Transverse colon (tissue), 4 donors: Measurements from ENCODE around the gene PTPRN2. TPM values are rescaled to one million over a fixed set of nuclear protein-coding genes. Genes with fewer than 3 reads are reported as not detected.

Experiments used
- DNase-seq: peaks from one replicate; pipeline ENCODE4 v3.0.0-alpha.2; 2019
- H3K27ac ChIP-seq, 4 donors: fragments of 200-600 bp; sonication (generic); 2 replicates each; pipeline ENCODE4 v1.5.1; 2016 to 2018; ENCODE audit warnings: inconsistent platforms in 4 of 4
- H3K27me3 ChIP-seq: fragments of 200-600 bp; sonication (generic); 2 replicates; pipeline ENCODE4 v1.5.1; 2017; ENCODE audit warnings: inconsistent platforms
- H3K36me3 ChIP-seq, 4 donors: fragments of 200-600 bp; sonication (generic); 2 replicates each; pipeline ENCODE4 v1.5.1; 2017 to 2019; ENCODE audit warnings: inconsistent platforms in 4 of 4
- H3K4me1 ChIP-seq, 4 donors: fragments of 200-600 bp; sonication (generic); 2 replicates each; pipeline ENCODE4 v1.5.1; 2017 to 2020; ENCODE audit warnings: inconsistent platforms in 4 of 4
- H3K4me3 ChIP-seq, 4 donors: fragments of 200-600 bp; sonication (generic); 1 replicate in 1 of 4; 2 replicates in 3 of 4; pipeline versions ENCODE4 v1.5.1 to v1.6.1; 2017 to 2019; ENCODE audit warnings: inconsistent platforms in 4 of 4
- H3K9me3 ChIP-seq, 2 donors: fragments of 200-600 bp; sonication (generic); 2 replicates each; pipeline ENCODE4 v1.5.1; 2017 to 2019; ENCODE audit warnings: inconsistent platforms in 2 of 2
- CTCF ChIP-seq, 5 experiments: fragments of 200-600 bp in 3 of 5; fragments of 450-650 bp in 2 of 5; sonication (generic) in 3 of 5; IDR thresholded peaks; 1 replicate in 2 of 5; 2 replicates in 3 of 5; pipeline ENCODE4 v1.5.1; 2016 to 2017; ENCODE audit warnings: antibody characterized with exemption in 5 of 5, inconsistent platforms in 3 of 5, mild to moderate bottlenecking in 2 of 5, moderate library complexity in 1 of 5
- EP300 ChIP-seq: sonication (generic); formaldehyde crosslinking; IDR thresholded peaks from one replicate; pipeline ENCODE4 v1.6.1; 2017; ENCODE audit warnings: antibody characterized with exemption, low read depth
- POLR2A ChIP-seq: fragments of 450-650 bp; IDR thresholded peaks from one replicate; pipeline ENCODE4 v1.6.1; 2016; ENCODE audit warnings: antibody characterized with exemption, mild to moderate bottlenecking, moderate library complexity
- POLR2AphosphoS5 ChIP-seq, 3 donors: sonication (generic); formaldehyde crosslinking; IDR thresholded peaks; one replicate each; pipeline ENCODE4 v1.6.1; 2016; ENCODE audit warnings: antibody characterized with exemption in 3 of 3
- WGBS, 2 donors: methylation state at CpG; one replicate each; pipeline ENCODE4 v1.1.5; 2018; ENCODE audit warnings: low coverage in 1 of 2; 5-methylcytosine and 5-hydroxymethylcytosine counted together
- in situ Hi-C, 4 donors: fragments of 200-750 bp; cut with MboI; loops; one replicate each; pipeline versions ENCODE4 v1.15.0 to v1.15.1; 2017; ENCODE audit warnings: low sequenced_read_pairs in 3 of 4, low pct_ligation_motif_present in 1 of 4, low pct_unique_long_range_greater_than_20kb in 1 of 4
- intact Hi-C: fragments of 100-400 bp; cut with DNase I; formaldehyde crosslinking; loops from one replicate; pipeline ENCODE4 v1.15.1; 2023; ENCODE audit warnings: low total_unique reads
- total RNA-seq, 4 donors: library from RNA; depleted of rRNA; stranded (reverse); fragments of >200 nt; gene quantifications; one replicate each; pipeline ENCODE4 v1.1.0, GENCODE V29; 2016

Gene PTPRN2
- total RNA-seq, 4 donors from 2014 or later, result 15.4 to 31.1 (median 21.8) TPM

- Histone ChIP-seq H3K4me1 (no peaks in the 10 kb centered on the region), H3K27ac (no peak overlapping the region), H3K36me3 (no peaks in the 10 kb centered on the region), H3K4me3 (no peak overlapping the region), H3K9me3 (no peaks in the 10 kb centered on the region), H3K27me3 (no peaks in the 10 kb centered on the region)
- intact Hi-C loops, result no loop called here
- no peak for TF ChIP-seq POLR2A
- TF ChIP-seq EP300, result no peak
- no peak for TF ChIP-seq POLR2AphosphoS5 (IDR thresholded peaks at IDR 0.05)
- TF ChIP-seq CTCF (IDR thresholded peaks at IDR 0.05), result no peak
- 83% methylated on average over 14 of the region's 19 CpGs; no CpG with 5 or more reads in 1 of the 2 donors for WGBS, 2 donors
- in situ Hi-C loops, result no loop called here
- no peak for DNase-seq
Measured at GRCh38 chr7:158443688-158444483, 143.7 kb downstream of the PTPRN2 start.

DNA sequence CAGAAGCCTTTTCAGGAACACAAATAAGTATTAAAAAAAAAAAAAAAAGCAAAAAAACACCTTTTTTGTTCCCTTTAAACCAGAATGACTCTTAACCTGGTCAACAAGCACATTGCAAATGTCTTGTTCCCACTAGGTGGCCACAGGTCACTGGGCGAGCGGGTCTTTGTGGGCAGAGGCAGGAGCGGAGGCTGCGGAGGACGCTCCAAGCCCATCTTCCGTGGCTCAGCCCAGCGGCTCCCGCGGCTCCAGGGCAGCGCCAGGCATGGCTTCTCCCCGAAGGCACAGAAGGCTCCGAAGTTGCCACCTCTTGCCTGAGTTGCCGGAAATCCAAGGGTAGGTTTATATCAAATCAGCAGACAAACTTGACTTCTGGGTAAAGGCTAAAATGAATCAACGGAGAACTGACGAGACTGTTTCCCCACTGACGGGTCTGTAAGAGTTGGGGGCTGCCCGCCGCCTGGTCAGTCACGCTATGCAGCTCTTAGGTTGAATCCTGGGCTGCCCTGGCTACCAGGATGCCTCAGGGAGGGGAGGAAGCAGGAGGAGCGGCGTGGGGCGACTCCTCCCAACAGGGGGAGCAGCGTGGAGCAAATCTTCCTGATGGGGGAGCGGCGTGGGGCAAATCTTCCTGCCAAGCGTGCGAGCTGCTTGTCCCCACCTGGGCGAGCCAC is 144.5 kb downstream of the PTPRN2 start:
- H3K27me3 ChIP-seq, result no peaks in the 10 kb centered on the region
- no peaks in the 10 kb centered on the region for H3K4me1 ChIP-seq
- H3K36me3 ChIP-seq, result no peaks in the 10 kb centered on the region
- H3K9me3 ChIP-seq, result no peaks in the 10 kb centered on the region
- no peak for TF ChIP-seq CTCF (IDR thresholded peaks at IDR 0.05)
- no peak for TF ChIP-seq POLR2AphosphoS5 (IDR thresholded peaks at IDR 0.05)
- TF ChIP-seq EP300, result no peak
- no peak for TF ChIP-seq POLR2A
- H3K27ac ChIP-seq, result no peak overlapping the region
- 88% methylated on average over 28 of the region's 28 CpGs; no CpG with 5 or more reads in 1 of the 2 donors for WGBS, 2 donors
- in situ Hi-C loops (no loop called here), intact Hi-C loops (no loop called here)
- DNase-seq, result no peak
- H3K4me3 ChIP-seq, result no peak overlapping the region

GRCh38 chr7:158442260-158442659 is 145.4 kb downstream of the PTPRN2 start:
- in situ Hi-C loops (no loop called here), intact Hi-C loops (no loop called here)

More at GRCh38 chr7:158442260-158442659, 145.4 kb downstream of the PTPRN2 start:
- no peak overlapping the region for H3K4me3 ChIP-seq
- no peak for DNase-seq
- H3K36me3 ChIP-seq, result no peaks in the 10 kb centered on the region
- peak in 4 of 5 experiments; percentile 23 to 36 (median 30) for TF ChIP-seq CTCF (IDR thresholded peaks at IDR 0.05)
- TF ChIP-seq POLR2A, result no peak
- no peak for TF ChIP-seq POLR2AphosphoS5 (IDR thresholded peaks at IDR 0.05)
- TF ChIP-seq EP300, result no peak
- H3K27me3 ChIP-seq, result no peaks in the 10 kb centered on the region
- 60 to 76% methylated on average over 4 of the region's 4 CpGs for WGBS, 2 donors
- no peaks in the 10 kb centered on the region for H3K9me3 ChIP-seq
- H3K4me1 ChIP-seq, result no peaks in the 10 kb centered on the region
- H3K27ac ChIP-seq, result no peak overlapping the region
